Gastrocnemius medialis (tissue), 4 donors: Measurements from ENCODE around the gene ARMC3. TPM values are rescaled to one million over a fixed set of nuclear protein-coding genes. Genes with fewer than 3 reads are reported as not detected.
"Not testable (repeated sequence)": the region's sequence is repeated elsewhere in the genome, so short reads cannot be mapped to it uniquely, and the experiment has no call there.

Source experiments
- ATAC-seq, 2 donors: fragments of 150-250 bp; one replicate each; pipeline ENCODE4 v1.9.1; 2016
- DNase-seq, 2 donors: peaks; one replicate each; pipeline ENCODE4 v3.0.0-alpha.2; 2019
- H3K27ac ChIP-seq, 4 donors: fragments of 200-600 bp; sonication (generic); 1 replicate in 1 of 4; 2 replicates in 3 of 4; pipeline ENCODE4 v1.5.1; 2016 to 2018; ENCODE audit warnings: mild to moderate bottlenecking in 2 of 4, moderate library complexity in 1 of 4
- H3K27me3 ChIP-seq, 3 donors: fragments of 200-600 bp; sonication (generic) in 2 of 3; 1 replicate in 1 of 3; 2 replicates in 2 of 3; pipeline versions ENCODE4 v1.5.1 to v1.6.0; 2016 to 2019; ENCODE audit warnings: mild to moderate bottlenecking in 1 of 3, moderate library complexity in 1 of 3
- H3K36me3 ChIP-seq, 2 donors: fragments of 200-600 bp; sonication (generic) in 1 of 2; one replicate each; pipeline ENCODE4 v1.5.1; 2017 to 2018
- H3K4me1 ChIP-seq, 2 donors: fragments of 200-600 bp; sonication (generic) in 1 of 2; one replicate each; pipeline ENCODE4 v1.5.1; 2016 to 2017; ENCODE audit warnings: mild to moderate bottlenecking in 2 of 2
- H3K4me3 ChIP-seq, 4 donors: fragments of 200-600 bp; sonication (generic) in 3 of 4; 1 replicate in 1 of 4; 2 replicates in 3 of 4; pipeline ENCODE4 v1.5.1; 2016 to 2019; ENCODE audit warnings: mild to moderate bottlenecking in 2 of 4
- H3K9me3 ChIP-seq, 3 donors: fragments of 200-600 bp; sonication (generic) in 2 of 3; 1 replicate in 1 of 3; 2 replicates in 2 of 3; pipeline ENCODE4 v1.5.1; 2016 to 2019
- CTCF ChIP-seq, 5 experiments: fragments of 450-650 bp in 3 of 5; fragments of 200-600 bp in 2 of 5; sonication (generic) in 2 of 5; IDR thresholded peaks in 4 of 5; conservative IDR thresholded peaks in 1 of 5; 1 replicate in 4 of 5; 2 replicates in 1 of 5; pipeline ENCODE4 v1.5.1; 2016 to 2019; ENCODE audit warnings: antibody characterized with exemption in 5 of 5, mild to moderate bottlenecking in 3 of 5, moderate library complexity in 3 of 5
- POLR2A ChIP-seq, 2 donors: fragments of 450-650 bp; IDR thresholded peaks; one replicate each; pipeline ENCODE4 v1.6.1; 2017; ENCODE audit warnings: antibody characterized with exemption in 2 of 2, mild to moderate bottlenecking in 2 of 2, moderate library complexity in 2 of 2
- in situ Hi-C, 4 donors: fragments of 200-750 bp; cut with MboI; loops; one replicate each; pipeline versions ENCODE4 v1.15.0 to v1.8.0; 2017; ENCODE audit warnings: low sequenced_read_pairs in 4 of 4
- intact Hi-C: fragments of 100-400 bp; cut with DNase I; formaldehyde crosslinking; loops from one replicate; pipeline ENCODE4 v1.15.1; 2023; ENCODE audit warnings: low total_unique reads
- total RNA-seq, 4 donors: library from RNA; depleted of rRNA; stranded (reverse); fragments of >200 nt; gene quantifications; one replicate each; pipeline versions ENCODE4 v1.1.0 to v1.2.3, GENCODE V29; 2016

ARMC3 gene
- total RNA-seq, 4 donors from 2014 or later = not detected

- no peaks in the 10 kb centered on the region for H3K36me3 ChIP-seq
- H3K9me3 ChIP-seq = no peaks in the 10 kb centered on the region
- intact Hi-C loops = loop anchor here (10.0 kb wide), 2 partner anchors 626 to 746 kb away; partner anchors contain the start of gene COMMD3
- peaks cover 18% of the 10 kb centered on the region in 2 donors for H3K4me1 ChIP-seq
- DNase-seq (no peak), ATAC-seq (no peak)
- H3K4me3 ChIP-seq = no peak overlapping the region
- TF ChIP-seq POLR2A (IDR thresholded peaks at IDR 0.05) (no peak), CTCF (IDR thresholded peaks at IDR 0.05 in 4 of 5, conservative IDR thresholded peaks at IDR 0.05 in 1 of 5) (no peak)
- no peak overlapping the region for H3K27ac ChIP-seq
- in situ Hi-C loops = no loop called here
- no peaks in the 10 kb centered on the region for H3K27me3 ChIP-seq
Observed at GRCh38 chr10:23060918-23061317, 133.1 kb downstream of the ARMC3 start.

- no peak for DNase-seq
- ATAC-seq = no peak
- Histone ChIP-seq H3K27ac (no peak overlapping the region), H3K36me3 (no peaks in the 10 kb centered on the region), H3K4me1 (peaks cover 18 to 20% of the 10 kb centered on the region in 2 donors), H3K4me3 (no peak overlapping the region), H3K9me3 (no peaks in the 10 kb centered on the region), H3K27me3 (no peaks in the 10 kb centered on the region)
- in situ Hi-C loops (no loop called here), intact Hi-C loops (loop anchor here (10.0 kb wide), 2 partner anchors 629 to 749 kb away; partner anchors contain the start of gene COMMD3)
- no peak for TF ChIP-seq CTCF (IDR thresholded peaks at IDR 0.05 in 4 of 5, conservative IDR thresholded peaks at IDR 0.05 in 1 of 5)
Observed at GRCh38 chr10:23063045-23063972, 135.5 kb downstream of the ARMC3 start.

GRCh38 chr10:23063973-23064812 is 136.3 kb downstream of the ARMC3 start:
- in situ Hi-C loops = no loop called here
- H3K4me3 ChIP-seq = no peak overlapping the region
- no peaks in the 10 kb centered on the region for H3K27me3 ChIP-seq
- ATAC-seq = no peak
- TF ChIP-seq POLR2A (IDR thresholded peaks at IDR 0.05) = no peak
- no peak for TF ChIP-seq CTCF (IDR thresholded peaks at IDR 0.05 in 4 of 5, conservative IDR thresholded peaks at IDR 0.05 in 1 of 5)
- DNase-seq = no peak
- no peak overlapping the region for H3K27ac ChIP-seq
- H3K4me1 ChIP-seq = peaks cover 18 to 22% of the 10 kb centered on the region in 2 donors
- H3K9me3 ChIP-seq = no peaks in the 10 kb centered on the region
- intact Hi-C loops = loop anchor here (10.0 kb wide), 2 partner anchors 629 to 749 kb away; partner anchors contain the start of gene COMMD3
- no peaks in the 10 kb centered on the region for H3K36me3 ChIP-seq

- H3K4me3 ChIP-seq, H3K27ac ChIP-seq, H3K9me3 ChIP-seq, in situ Hi-C loops, H3K36me3 ChIP-seq, ATAC-seq, DNase-seq, H3K27me3 ChIP-seq: not testable (repeated sequence)
- peaks cover 23 to 28% of the 10 kb centered on the region in 2 donors for H3K4me1 ChIP-seq
- intact Hi-C loops = loop anchor here (5.0 to 10.0 kb wide), 3 partner anchors 512 to 750 kb away; partner anchors contain the start of gene COMMD3
Observed at GRCh38 chr10:23064813-23065114, 136.9 kb downstream of the ARMC3 start.
